ENCODE measurements around the gene TAF13. TPM values are rescaled to one million over a fixed set of nuclear protein-coding genes. Genes with fewer than 3 reads are reported as not detected.
"Not testable (repeated sequence)": the region's sequence is repeated elsewhere in the genome, so short reads cannot be mapped to it uniquely, and the experiment has no call there.

Gene TAF13
- total RNA-seq, 1 experiment from 2014 or later, result 76.7 TPM

- ChIA-PET POLR2A (interaction anchor here (0.6 to 0.8 kb wide), 4 partner anchors 11 to 1043 kb away, joined by 3 to 4 read pairs (median 3); partner anchors contain the start of gene WDR47), CTCF (interaction anchor here (0.6 to 1.6 kb wide), 4 partner anchors 24 to 326 kb away, joined by 3 to 5 read pairs (median 3); no protein-coding TSS in a partner anchor)
- TF ChIP-seq, protein P1, sequence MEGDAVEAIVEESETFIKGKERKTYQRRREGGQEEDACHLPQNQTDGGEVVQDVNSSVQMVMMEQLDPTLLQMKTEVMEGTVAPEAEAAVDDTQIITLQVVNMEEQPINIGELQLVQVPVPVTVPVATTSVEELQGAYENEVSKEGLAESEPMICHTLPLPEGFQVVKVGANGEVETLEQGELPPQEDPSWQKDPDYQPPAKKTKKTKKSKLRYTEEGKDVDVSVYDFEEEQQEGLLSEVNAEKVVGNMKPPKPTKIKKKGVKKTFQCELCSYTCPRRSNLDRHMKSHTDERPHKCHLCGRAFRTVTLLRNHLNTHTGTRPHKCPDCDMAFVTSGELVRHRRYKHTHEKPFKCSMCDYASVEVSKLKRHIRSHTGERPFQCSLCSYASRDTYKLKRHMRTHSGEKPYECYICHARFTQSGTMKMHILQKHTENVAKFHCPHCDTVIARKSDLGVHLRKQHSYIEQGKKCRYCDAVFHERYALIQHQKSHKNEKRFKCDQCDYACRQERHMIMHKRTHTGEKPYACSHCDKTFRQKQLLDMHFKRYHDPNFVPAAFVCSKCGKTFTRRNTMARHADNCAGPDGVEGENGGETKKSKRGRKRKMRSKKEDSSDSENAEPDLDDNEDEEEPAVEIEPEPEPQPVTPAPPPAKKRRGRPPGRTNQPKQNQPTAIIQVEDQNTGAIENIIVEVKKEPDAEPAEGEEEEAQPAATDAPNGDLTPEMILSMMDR (IDR thresholded peaks at IDR 0.05; ENCODE audit: unreplicated experiment), result no peak
- DNase-seq (ENCODE audit: unreplicated experiment), result no peak
- intact Hi-C loops (cut with micrococcal nuclease), result no loop called here
- no peaks in the 10 kb centered on the region for H3K9me3 Mint-ChIP-seq (ENCODE audit: unreplicated experiment)
- H3K4me1 Mint-ChIP-seq (ENCODE audit: insufficient read depth, unreplicated experiment), result peaks cover 7% of the 10 kb centered on the region
- BruUV-seq (replicated peaks), result no TSS peak
- no peaks in the 10 kb centered on the region for H3K27me3 Mint-ChIP-seq (ENCODE audit: insufficient read depth, unreplicated experiment)
- H3K36me3 Mint-ChIP-seq (ENCODE audit: insufficient read depth, unreplicated experiment), result peaks cover 33% of the 10 kb centered on the region
- no peak overlapping the region for H3K4me3 Mint-ChIP-seq (ENCODE audit: unreplicated experiment)
- H3K27ac Mint-ChIP-seq (ENCODE audit: low read depth, unreplicated experiment), result no peak overlapping the region
Observed at GRCh38 chr1:109061183-109061582, 14.6 kb downstream of the TAF13 start.

DNA sequence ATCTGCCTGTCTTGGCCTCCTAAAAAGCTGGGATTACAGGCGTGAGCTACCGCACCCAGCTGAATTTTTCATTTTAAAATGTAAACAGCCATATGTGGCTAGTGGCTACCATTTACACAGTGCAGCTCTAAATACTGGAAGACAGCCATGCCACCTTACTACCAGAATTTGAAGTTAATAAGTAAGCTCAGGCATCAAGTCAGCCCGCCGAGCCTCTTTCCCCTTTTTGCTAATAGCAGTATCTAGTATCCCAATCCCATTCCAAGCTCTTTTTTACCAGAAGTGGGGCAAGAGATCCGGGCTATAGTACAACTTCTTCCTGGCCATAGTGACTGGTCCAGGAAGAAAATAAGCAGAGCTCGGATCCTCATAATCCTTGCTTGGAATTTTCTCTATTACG, 15.1 kb downstream of the TAF13 start:
- ChIA-PET POLR2A (interaction anchor here (0.6 to 0.8 kb wide), 4 partner anchors 11 to 1043 kb away, joined by 3 to 4 read pairs (median 3); partner anchors contain the start of gene WDR47), CTCF (interaction anchor here (0.6 to 1.6 kb wide), 3 partner anchors 39 to 326 kb away, joined by 3 to 5 read pairs (median 3); no protein-coding TSS in a partner anchor)
- Mint-ChIP-seq H3K4me1 (ENCODE audit: insufficient read depth, unreplicated experiment) (peaks cover 7% of the 10 kb centered on the region), H3K27ac (ENCODE audit: low read depth, unreplicated experiment) (no peak overlapping the region), H3K4me3 (ENCODE audit: unreplicated experiment) (no peak overlapping the region), H3K9me3 (ENCODE audit: unreplicated experiment) (no peaks in the 10 kb centered on the region), H3K27me3 (ENCODE audit: insufficient read depth, unreplicated experiment) (no peaks in the 10 kb centered on the region), H3K36me3 (ENCODE audit: insufficient read depth, unreplicated experiment) (peaks cover 29% of the 10 kb centered on the region)
- intact Hi-C loops (cut with micrococcal nuclease), result no loop called here
- TF ChIP-seq, protein P1 (IDR thresholded peaks at IDR 0.05; ENCODE audit: unreplicated experiment), result no peak
- no peak for DNase-seq (ENCODE audit: unreplicated experiment)
- BruUV-seq (replicated peaks), result no TSS peak

GRCh38 chr1:109059026-109059425, 16.8 kb downstream of the TAF13 start:
- Mint-ChIP-seq H3K4me1 (ENCODE audit: insufficient read depth, unreplicated experiment) (peaks cover 7% of the 10 kb centered on the region), H3K9me3 (ENCODE audit: unreplicated experiment) (no peaks in the 10 kb centered on the region), H3K27me3 (ENCODE audit: insufficient read depth, unreplicated experiment) (no peaks in the 10 kb centered on the region), H3K27ac (ENCODE audit: low read depth, unreplicated experiment) (no peak overlapping the region), H3K4me3 (ENCODE audit: unreplicated experiment) (no peak overlapping the region), H3K36me3 (ENCODE audit: insufficient read depth, unreplicated experiment) (peaks cover 17% of the 10 kb centered on the region)
- intact Hi-C loops (cut with micrococcal nuclease), result no loop called here
- no TSS peak for BruUV-seq (replicated peaks)
- DNase-seq (ENCODE audit: unreplicated experiment), result no peak
- ChIA-PET CTCF (interaction anchor here (2.4 kb wide), 1 partner anchor 40 kb away, joined by 11 read pairs; no protein-coding TSS in a partner anchor), POLR2A (interaction anchor here (1.1 to 1.3 kb wide), 2 partner anchors 19 to 32 kb away, joined by 3 to 4 read pairs; partner anchors contain the start of gene TMEM167B)
- TF ChIP-seq, protein P1 (IDR thresholded peaks at IDR 0.05; ENCODE audit: unreplicated experiment), result no peak

DNA sequence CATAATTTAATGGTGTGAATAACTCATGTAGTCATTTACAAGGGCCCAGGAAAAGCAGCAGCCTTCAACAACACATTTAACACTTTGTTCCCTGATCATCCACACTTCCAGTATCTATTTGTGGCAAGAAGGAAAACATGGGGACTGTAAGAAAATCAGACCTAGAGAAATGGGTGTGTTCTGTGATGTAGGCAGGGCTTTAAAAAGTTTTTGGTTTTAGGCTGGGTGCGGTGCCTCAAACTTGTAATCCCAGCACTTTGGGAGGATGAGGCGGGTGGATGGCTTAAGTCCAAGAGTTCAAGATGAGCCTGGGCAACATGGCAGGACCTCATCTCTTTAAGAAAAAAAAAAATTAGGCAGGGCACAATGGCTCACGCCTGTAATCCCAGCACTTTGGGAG, 19.7 kb downstream of the TAF13 start:
- Mint-ChIP-seq H3K4me1 (ENCODE audit: insufficient read depth, unreplicated experiment) (peaks cover 7% of the 10 kb centered on the region), H3K36me3 (ENCODE audit: insufficient read depth, unreplicated experiment) (no peaks in the 10 kb centered on the region), H3K27ac (ENCODE audit: low read depth, unreplicated experiment) (no peak overlapping the region), H3K27me3 (ENCODE audit: insufficient read depth, unreplicated experiment) (no peaks in the 10 kb centered on the region), H3K9me3 (ENCODE audit: unreplicated experiment) (no peaks in the 10 kb centered on the region), H3K4me3 (ENCODE audit: unreplicated experiment) (no peak overlapping the region)
- TF ChIP-seq, protein P1 (IDR thresholded peaks at IDR 0.05; ENCODE audit: unreplicated experiment), result no peak
- ChIA-PET CTCF (interaction anchor here (0.6 kb wide), 1 partner anchor 9 kb away, joined by 4 read pairs; no protein-coding TSS in a partner anchor), POLR2A (interaction anchor here (0.6 to 1.0 kb wide), 3 partner anchors 13 to 210 kb away, joined by 3 to 4 read pairs (median 3); no protein-coding TSS in a partner anchor)
- no TSS peak for BruUV-seq (replicated peaks)
- intact Hi-C loops (cut with micrococcal nuclease), result no loop called here
- no peak for DNase-seq (ENCODE audit: unreplicated experiment)

- intact Hi-C loops (cut with micrococcal nuclease); CTCF ChIA-PET: not testable (repeated sequence)
Observed at GRCh38 chr1:109052145-109052544, 23.7 kb downstream of the TAF13 start.

More at GRCh38 chr1:109052145-109052544, 23.7 kb downstream of the TAF13 start:
- not testable (repeated sequence) for H3K36me3 Mint-ChIP-seq (ENCODE audit: insufficient read depth, unreplicated experiment); H3K27ac Mint-ChIP-seq (ENCODE audit: low read depth, unreplicated experiment); DNase-seq (ENCODE audit: unreplicated experiment); H3K27me3 Mint-ChIP-seq (ENCODE audit: insufficient read depth, unreplicated experiment); BruUV-seq (replicated peaks); H3K9me3 Mint-ChIP-seq (ENCODE audit: unreplicated experiment); H3K4me3 Mint-ChIP-seq (ENCODE audit: unreplicated experiment)
- POLR2A ChIA-PET, result interaction anchor here (1.0 kb wide), 1 partner anchor 10 kb away, joined by 3 read pairs; the partner anchor contains the start of gene WDR47
- H3K4me1 Mint-ChIP-seq (ENCODE audit: insufficient read depth, unreplicated experiment), result peaks cover 14% of the 10 kb centered on the region
